Osteocyte (in vitro differentiated cells): ENCODE measurements around the gene PHRF1. TPM values are rescaled to one million over a fixed set of nuclear protein-coding genes. Genes with fewer than 3 reads are reported as not detected.

Experiments used
- DNase-seq: peaks from one replicate; pipeline ENCODE4 v3.0.0; 2021; ENCODE audit warnings: mixed read lengths; ENCODE audit not compliant: unreplicated experiment; ENCODE audit errors: extremely low spot score
- H3K27ac Mint-ChIP-seq: one replicate; pipeline ENCODE4 v1.8.0; 2021; ENCODE audit warnings: mild to moderate bottlenecking, mixed read lengths; ENCODE audit not compliant: unreplicated experiment
- H3K27me3 Mint-ChIP-seq: one replicate; pipeline ENCODE4 v1.8.0; 2021; ENCODE audit warnings: mixed read lengths; ENCODE audit not compliant: unreplicated experiment
- H3K36me3 Mint-ChIP-seq: one replicate; pipeline ENCODE4 v1.8.0; 2021; ENCODE audit warnings: mixed read lengths; ENCODE audit not compliant: unreplicated experiment
- H3K4me1 Mint-ChIP-seq: one replicate; pipeline ENCODE4 v1.8.0; 2021; ENCODE audit warnings: mixed read lengths; ENCODE audit not compliant: unreplicated experiment
- H3K4me3 Mint-ChIP-seq: one replicate; pipeline ENCODE4 v1.8.0; 2021; ENCODE audit warnings: mild to moderate bottlenecking, moderate library complexity, mixed read lengths; ENCODE audit not compliant: unreplicated experiment
- H3K9me3 Mint-ChIP-seq: one replicate; pipeline ENCODE4 v1.8.0; 2021; ENCODE audit warnings: mixed read lengths; ENCODE audit not compliant: unreplicated experiment
- total RNA-seq: library from RNA; stranded (reverse); gene quantifications from 2 replicates; pipeline ENCODE4 v1.2.1, GENCODE V29; 2021
- TF ChIP-seq, protein P1 (sequence below): fragments of 200-600 bp; sonication (generic); IDR thresholded peaks from 2 replicates; pipeline ENCODE4 v1.5.0; 2021; ENCODE audit warnings: antibody characterized with exemption, mild to moderate bottlenecking, moderate library complexity

PHRF1 gene
- total RNA-seq, 1 donor from 2014 or later = 31.5 TPM

- H3K27ac Mint-ChIP-seq = no peak overlapping the region
- H3K27me3 Mint-ChIP-seq = peaks cover 3% of the 10 kb centered on the region
- no peak for DNase-seq
- peaks cover 34% of the 10 kb centered on the region for H3K4me1 Mint-ChIP-seq
- no peaks in the 10 kb centered on the region for H3K36me3 Mint-ChIP-seq
- TF ChIP-seq, protein P1, sequence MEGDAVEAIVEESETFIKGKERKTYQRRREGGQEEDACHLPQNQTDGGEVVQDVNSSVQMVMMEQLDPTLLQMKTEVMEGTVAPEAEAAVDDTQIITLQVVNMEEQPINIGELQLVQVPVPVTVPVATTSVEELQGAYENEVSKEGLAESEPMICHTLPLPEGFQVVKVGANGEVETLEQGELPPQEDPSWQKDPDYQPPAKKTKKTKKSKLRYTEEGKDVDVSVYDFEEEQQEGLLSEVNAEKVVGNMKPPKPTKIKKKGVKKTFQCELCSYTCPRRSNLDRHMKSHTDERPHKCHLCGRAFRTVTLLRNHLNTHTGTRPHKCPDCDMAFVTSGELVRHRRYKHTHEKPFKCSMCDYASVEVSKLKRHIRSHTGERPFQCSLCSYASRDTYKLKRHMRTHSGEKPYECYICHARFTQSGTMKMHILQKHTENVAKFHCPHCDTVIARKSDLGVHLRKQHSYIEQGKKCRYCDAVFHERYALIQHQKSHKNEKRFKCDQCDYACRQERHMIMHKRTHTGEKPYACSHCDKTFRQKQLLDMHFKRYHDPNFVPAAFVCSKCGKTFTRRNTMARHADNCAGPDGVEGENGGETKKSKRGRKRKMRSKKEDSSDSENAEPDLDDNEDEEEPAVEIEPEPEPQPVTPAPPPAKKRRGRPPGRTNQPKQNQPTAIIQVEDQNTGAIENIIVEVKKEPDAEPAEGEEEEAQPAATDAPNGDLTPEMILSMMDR = no peak
- H3K4me3 Mint-ChIP-seq = peak overlapping the region; percentile 79
- no peaks in the 10 kb centered on the region for H3K9me3 Mint-ChIP-seq
These were observed 1.5 kb upstream of the PHRF1 start for GRCh38 chr11:574632-575312.

- peaks cover 37% of the 10 kb centered on the region for H3K4me1 Mint-ChIP-seq
- no peak overlapping the region for H3K27ac Mint-ChIP-seq
These were observed 816 bp upstream of the PHRF1 start for GRCh38 chr11:575313-575995.

DNA sequence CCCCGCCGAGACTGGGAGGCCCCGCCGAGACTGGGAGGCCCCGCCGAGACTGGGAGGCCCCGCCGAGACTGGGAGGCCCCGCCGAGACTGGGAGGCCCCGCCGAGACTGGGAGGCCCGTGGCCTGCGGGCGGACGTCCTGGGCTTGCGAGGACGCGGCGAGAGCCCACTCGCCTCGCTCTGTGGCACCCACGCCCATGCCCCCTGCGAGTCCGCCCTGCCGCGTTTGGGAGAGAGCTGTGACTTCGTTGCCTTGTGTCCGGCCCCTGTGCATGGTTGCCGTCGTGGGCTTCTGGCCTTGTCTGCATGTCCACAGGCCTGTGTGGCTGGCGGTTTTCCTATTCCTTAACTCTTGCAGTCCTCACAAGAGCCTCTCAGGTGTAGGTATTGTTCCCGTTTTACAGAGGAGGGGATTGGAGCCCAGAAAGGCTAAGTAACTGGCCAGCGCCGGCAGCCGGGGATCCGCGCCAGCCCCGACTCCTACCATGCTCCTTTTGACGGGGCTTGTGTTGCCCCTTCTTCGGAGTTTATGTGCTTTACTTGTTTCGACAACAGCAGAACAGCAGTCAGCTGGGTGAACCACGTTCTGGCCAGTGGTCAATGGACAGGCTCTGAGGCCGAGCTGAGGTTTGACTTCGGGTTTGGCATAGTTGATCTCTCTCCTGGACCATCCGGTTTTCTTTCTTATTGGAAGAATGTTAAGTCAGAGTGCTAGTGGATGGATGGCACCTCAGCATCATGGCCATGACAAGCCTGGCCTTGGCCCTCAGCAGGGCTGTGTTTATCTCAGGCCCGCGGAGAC lies 741 bp downstream of the PHRF1 start:
- H3K4me1 Mint-ChIP-seq = peaks cover 37% of the 10 kb centered on the region
- peak overlapping the region; percentile 70 for H3K27ac Mint-ChIP-seq
- H3K36me3 Mint-ChIP-seq = peaks cover 6% of the 10 kb centered on the region
- TF ChIP-seq, protein P1 = no peak
- peaks cover 3% of the 10 kb centered on the region for H3K27me3 Mint-ChIP-seq
- peak overlapping the region; percentile 81 for H3K4me3 Mint-ChIP-seq
- no peak for DNase-seq
- no peaks in the 10 kb centered on the region for H3K9me3 Mint-ChIP-seq

More at GRCh38 chr11:575313-575995, 816 bp upstream of the PHRF1 start:
- H3K36me3 Mint-ChIP-seq = no peaks in the 10 kb centered on the region
- peaks cover 3% of the 10 kb centered on the region for H3K27me3 Mint-ChIP-seq
- no peak for DNase-seq
- H3K4me3 Mint-ChIP-seq = peak overlapping the region; percentile 79
- no peaks in the 10 kb centered on the region for H3K9me3 Mint-ChIP-seq
- TF ChIP-seq, protein P1 = no peak

DNA sequence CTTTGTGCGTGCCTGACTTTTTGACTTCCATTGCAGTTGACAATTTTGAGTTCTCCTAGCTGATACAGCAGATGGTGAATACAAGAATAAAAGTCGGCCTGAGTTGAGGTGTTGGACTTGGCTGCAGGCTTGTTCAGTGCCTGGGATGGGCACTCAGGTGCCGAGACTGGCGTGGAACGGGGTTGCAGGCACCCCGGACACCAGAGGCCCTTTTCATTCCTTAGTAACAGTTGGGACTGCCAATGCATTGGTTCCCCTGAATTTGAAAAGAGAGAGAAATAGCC lies 1.3 kb downstream of the PHRF1 start:
- H3K4me3 Mint-ChIP-seq = peak overlapping the region; percentile 81
- H3K36me3 Mint-ChIP-seq = peaks cover 6% of the 10 kb centered on the region
- no peak for DNase-seq
- peak overlapping the region; percentile 70 for H3K27ac Mint-ChIP-seq
- peaks cover 3% of the 10 kb centered on the region for H3K27me3 Mint-ChIP-seq
- peaks cover 37% of the 10 kb centered on the region for H3K4me1 Mint-ChIP-seq
- no peaks in the 10 kb centered on the region for H3K9me3 Mint-ChIP-seq
- TF ChIP-seq, protein P1 = no peak
